ENCODE results near the gene PORCN. TPM values are rescaled to one million over a fixed set of nuclear protein-coding genes. Genes with fewer than 3 reads are reported as not detected.
"Not testable (repeated sequence)": the region's sequence is repeated elsewhere in the genome, so short reads cannot be mapped to it uniquely, and the experiment has no call there.

PORCN gene
- total RNA-seq, 1 donor from 2014 or later: 15.1 TPM

GRCh38 chrX:48539345-48540027 lies 30.7 kb downstream of the PORCN start, which contains the start of gene TBC1D25:
Gene TBC1D25, plus strand, starts transcription at chrX:48539714. Its CDS starts 84 bp downstream, at chrX:48539798.
- H3K9me3 Mint-ChIP-seq: no peaks in the 10 kb centered on the region
- H3K36me3 Mint-ChIP-seq (ENCODE audit: low read depth): peaks cover 11% of the 10 kb centered on the region

GRCh38 chrX:48540028-48540375 lies 31.2 kb downstream of the PORCN start:
- peak; percentile 47 for DNase-seq (ENCODE audit: low spot score)
- peaks cover 17% of the 10 kb centered on the region for H3K4me1 Mint-ChIP-seq (ENCODE audit: low read depth)
- H3K27ac Mint-ChIP-seq: peak overlapping the region; percentile 86
- H3K4me3 Mint-ChIP-seq: peak overlapping the region; percentile 94
- H3K9me3 Mint-ChIP-seq: no peaks in the 10 kb centered on the region
- intact Hi-C loops (cut with micrococcal nuclease): loop anchor here (5.0 kb wide), 1 partner anchor 33 kb away; the partner anchor contains the start of gene PORCN
- peaks cover 7% of the 10 kb centered on the region for H3K36me3 Mint-ChIP-seq (ENCODE audit: low read depth)
- H3K27me3 Mint-ChIP-seq (ENCODE audit: insufficient read depth): no peaks in the 10 kb centered on the region

More at GRCh38 chrX:48539345-48540027, 30.7 kb downstream of the PORCN start, which contains the start of gene TBC1D25:
- intact Hi-C loops (cut with micrococcal nuclease): loop anchor here (1.0 to 5.0 kb wide), 7 partner anchors 18 to 504 kb away; partner anchors contain the start of genes EBP, FTSJ1, PORCN and RBM3
- peaks cover 17% of the 10 kb centered on the region for H3K4me1 Mint-ChIP-seq (ENCODE audit: low read depth)
- H3K27ac Mint-ChIP-seq: peak within 1 kb of the TSS; percentile 92
- H3K27me3 Mint-ChIP-seq (ENCODE audit: insufficient read depth): no peaks in the 10 kb centered on the region
- peak within 1 kb of the TSS; percentile 94 for H3K4me3 Mint-ChIP-seq
- peak; percentile 93 for DNase-seq (ENCODE audit: low spot score)

GRCh38 chrX:48540480-48540879 lies 31.7 kb downstream of the PORCN start:
- Mint-ChIP-seq H3K27ac (peak overlapping the region; percentile 86), H3K27me3 (ENCODE audit: insufficient read depth) (no peaks in the 10 kb centered on the region), H3K36me3 (ENCODE audit: low read depth) (peaks cover 9% of the 10 kb centered on the region), H3K4me3 (peak overlapping the region; percentile 94), H3K4me1 (ENCODE audit: low read depth) (peaks cover 17% of the 10 kb centered on the region), H3K9me3 (no peaks in the 10 kb centered on the region)
- DNase-seq (ENCODE audit: low spot score): no peak
- intact Hi-C loops (cut with micrococcal nuclease): loop anchor here (5.0 kb wide), 1 partner anchor 33 kb away; the partner anchor contains the start of gene PORCN

- DNase-seq (ENCODE audit: low spot score): no peak
- peaks cover 17% of the 10 kb centered on the region for H3K4me1 Mint-ChIP-seq (ENCODE audit: low read depth)
- intact Hi-C loops (cut with micrococcal nuclease): loop anchor here (5.0 kb wide), 1 partner anchor 34 kb away; the partner anchor contains the start of gene PORCN
- H3K27ac Mint-ChIP-seq: peak overlapping the region; percentile 71
- peak overlapping the region; percentile 94 for H3K4me3 Mint-ChIP-seq
- H3K36me3 Mint-ChIP-seq (ENCODE audit: low read depth): peaks cover 11% of the 10 kb centered on the region
- H3K27me3 Mint-ChIP-seq (ENCODE audit: insufficient read depth): no peaks in the 10 kb centered on the region
- H3K9me3 Mint-ChIP-seq: no peaks in the 10 kb centered on the region
Measured at GRCh38 chrX:48541140-48541814, 32.5 kb downstream of the PORCN start.

GRCh38 chrX:48548871-48549270 lies 40.1 kb downstream of the PORCN start:
- Mint-ChIP-seq H3K4me3 (no peak overlapping the region), H3K27ac (no peak overlapping the region), H3K36me3 (ENCODE audit: low read depth) (peaks cover 17% of the 10 kb centered on the region), H3K9me3 (no peaks in the 10 kb centered on the region), H3K27me3 (ENCODE audit: insufficient read depth) (no peaks in the 10 kb centered on the region), H3K4me1 (ENCODE audit: low read depth) (no peaks in the 10 kb centered on the region)
- intact Hi-C loops (cut with micrococcal nuclease): no loop called here
- no peak for DNase-seq (ENCODE audit: low spot score)

- DNase-seq (ENCODE audit: low spot score); H3K4me3 Mint-ChIP-seq; H3K4me1 Mint-ChIP-seq (ENCODE audit: low read depth); H3K27me3 Mint-ChIP-seq (ENCODE audit: insufficient read depth); H3K9me3 Mint-ChIP-seq; intact Hi-C loops (cut with micrococcal nuclease): not testable (repeated sequence)
- H3K27ac Mint-ChIP-seq: peak overlapping the region; percentile 61
- peaks cover 20% of the 10 kb centered on the region for H3K36me3 Mint-ChIP-seq (ENCODE audit: low read depth)
Measured at GRCh38 chrX:48555731-48556325, 47.0 kb downstream of the PORCN start.

GRCh38 chrX:48558271-48558670 lies 49.5 kb downstream of the PORCN start:
- DNase-seq (ENCODE audit: low spot score): no peak
- Mint-ChIP-seq H3K36me3 (ENCODE audit: low read depth) (peaks cover 25% of the 10 kb centered on the region), H3K27ac (no peak overlapping the region), H3K9me3 (no peaks in the 10 kb centered on the region), H3K4me1 (ENCODE audit: low read depth) (no peaks in the 10 kb centered on the region), H3K27me3 (ENCODE audit: insufficient read depth) (no peaks in the 10 kb centered on the region), H3K4me3 (no peak overlapping the region)
- intact Hi-C loops (cut with micrococcal nuclease): no loop called here

GRCh38 chrX:48559636-48560035 lies 50.8 kb downstream of the PORCN start:
- Mint-ChIP-seq H3K4me1 (ENCODE audit: low read depth) (no peaks in the 10 kb centered on the region), H3K27ac (no peak overlapping the region), H3K36me3 (ENCODE audit: low read depth) (peaks cover 26% of the 10 kb centered on the region), H3K4me3 (no peak overlapping the region), H3K27me3 (ENCODE audit: insufficient read depth) (no peaks in the 10 kb centered on the region), H3K9me3 (no peaks in the 10 kb centered on the region)
- intact Hi-C loops (cut with micrococcal nuclease): no loop called here
- no peak for DNase-seq (ENCODE audit: low spot score)

GRCh38 chrX:48560056-48560455 lies 51.3 kb downstream of the PORCN start:
- H3K4me3 Mint-ChIP-seq: no peak overlapping the region
- intact Hi-C loops (cut with micrococcal nuclease): no loop called here
- no peak for DNase-seq (ENCODE audit: low spot score)
- H3K36me3 Mint-ChIP-seq (ENCODE audit: low read depth): peaks cover 23% of the 10 kb centered on the region
- H3K9me3 Mint-ChIP-seq: no peaks in the 10 kb centered on the region
- H3K4me1 Mint-ChIP-seq (ENCODE audit: low read depth): no peaks in the 10 kb centered on the region
- no peak overlapping the region for H3K27ac Mint-ChIP-seq
- H3K27me3 Mint-ChIP-seq (ENCODE audit: insufficient read depth): no peaks in the 10 kb centered on the region

- no peak for DNase-seq (ENCODE audit: low spot score)
- Mint-ChIP-seq H3K36me3 (ENCODE audit: low read depth) (peaks cover 18% of the 10 kb centered on the region), H3K27ac (no peak overlapping the region), H3K4me3 (no peak overlapping the region), H3K9me3 (no peaks in the 10 kb centered on the region), H3K27me3 (ENCODE audit: insufficient read depth) (no peaks in the 10 kb centered on the region), H3K4me1 (ENCODE audit: low read depth) (no peaks in the 10 kb centered on the region)
- intact Hi-C loops (cut with micrococcal nuclease): no loop called here
Measured at GRCh38 chrX:48560681-48561080, 51.9 kb downstream of the PORCN start.

- H3K27ac Mint-ChIP-seq: peak overlapping the region; percentile 77
- H3K9me3 Mint-ChIP-seq: no peaks in the 10 kb centered on the region
- intact Hi-C loops (cut with micrococcal nuclease): no loop called here
- H3K4me1 Mint-ChIP-seq (ENCODE audit: low read depth): peaks cover 12% of the 10 kb centered on the region
- H3K27me3 Mint-ChIP-seq (ENCODE audit: insufficient read depth): no peaks in the 10 kb centered on the region
- DNase-seq (ENCODE audit: low spot score): no peak
- no peak overlapping the region for H3K4me3 Mint-ChIP-seq
- peaks cover 4% of the 10 kb centered on the region for H3K36me3 Mint-ChIP-seq (ENCODE audit: low read depth)
Measured at GRCh38 chrX:48569958-48570357, 61.2 kb downstream of the PORCN start.
